T47D (cell line): Measurements from ENCODE around the gene COPZ2.
"Not testable (repeated sequence)": the region's sequence is repeated elsewhere in the genome, so short reads cannot be mapped to it uniquely, and the experiment has no call there.

Experiments
- DNase-seq, 2 experiments: peaks; one replicate each; pipeline versions ENCODE4 v3.0.0 to v3.0.0-alpha.2; 2011 to 2012; ENCODE audit warnings: low read depth in 1 of 2, low spot score in 1 of 2
- JUND ChIP-seq: IDR thresholded peaks from 2 replicates; pipeline ENCODE4 v1.6.1; 2012; ENCODE audit warnings: low read depth
- in situ Hi-C: cut with HindIII; loops from 2 replicates; pipeline ENCODE4 v1.10.0; 2016; ENCODE audit warnings: low sequenced_read_pairs, low pct_unique_long_range_greater_than_20kb

COPZ2 gene

DNA sequence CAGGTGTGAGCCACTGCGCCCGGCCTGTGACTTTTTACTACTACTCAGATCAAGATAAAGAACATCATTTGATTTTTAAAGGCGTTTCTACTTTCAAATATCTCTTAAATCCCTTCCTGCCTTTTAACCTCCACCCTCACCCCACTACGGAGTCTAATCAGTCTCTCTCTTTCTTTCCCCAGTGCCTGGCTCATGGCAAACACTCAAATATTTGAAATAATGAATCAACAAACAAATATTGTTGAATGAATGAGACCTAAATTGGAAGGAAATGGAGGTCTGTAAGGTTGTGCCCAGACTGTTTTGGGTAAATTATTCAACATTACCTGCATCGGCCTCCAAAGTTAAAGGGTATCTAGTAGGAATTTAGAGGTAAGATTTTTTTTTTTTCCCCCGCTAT, 14.7 kb downstream of the COPZ2 start:
- in situ Hi-C loops = no loop called here
- no peak for TF ChIP-seq JUND
- DNase-seq = no peak

DNA sequence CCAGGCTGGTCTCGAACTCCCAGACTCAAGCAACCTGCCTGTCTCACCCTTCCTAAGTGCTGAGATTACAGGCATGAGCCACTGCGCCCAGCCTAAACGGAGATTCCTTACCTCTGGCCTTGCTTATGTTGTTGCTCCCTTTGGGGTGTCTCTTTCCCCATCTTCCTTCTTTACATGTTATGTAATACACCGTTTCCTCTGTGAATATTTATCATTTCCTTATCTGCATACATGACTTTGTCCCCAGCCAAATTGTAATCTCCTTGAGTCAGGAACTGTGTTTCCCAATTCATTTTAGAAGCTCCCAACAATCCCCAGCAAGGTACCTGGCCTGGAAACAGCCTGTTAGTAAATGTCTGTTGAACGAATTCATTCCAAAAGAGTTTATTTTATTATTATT, 15.7 kb downstream of the COPZ2 start:
- no peak for DNase-seq
- in situ Hi-C loops = no loop called here
- no peak for TF ChIP-seq JUND

DNA sequence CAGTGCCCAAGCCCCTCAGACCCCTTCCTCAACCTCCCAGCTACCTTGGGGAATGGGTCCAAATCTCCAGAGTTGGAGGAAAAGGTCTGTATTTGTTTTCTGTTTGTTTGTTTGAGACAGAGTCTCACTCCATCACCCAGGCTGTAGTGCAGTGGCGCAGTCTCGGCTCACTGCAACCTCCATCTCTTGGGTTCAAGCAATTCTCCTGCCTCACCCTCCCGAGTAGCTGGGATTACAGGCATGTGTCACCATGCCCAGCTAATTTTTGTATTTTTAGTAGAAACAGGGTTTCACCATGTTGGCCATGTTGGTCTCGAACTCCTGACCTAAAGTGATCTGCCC, 19.8 kb downstream of the COPZ2 start:
- in situ Hi-C loops = not testable (repeated sequence)

DNA sequence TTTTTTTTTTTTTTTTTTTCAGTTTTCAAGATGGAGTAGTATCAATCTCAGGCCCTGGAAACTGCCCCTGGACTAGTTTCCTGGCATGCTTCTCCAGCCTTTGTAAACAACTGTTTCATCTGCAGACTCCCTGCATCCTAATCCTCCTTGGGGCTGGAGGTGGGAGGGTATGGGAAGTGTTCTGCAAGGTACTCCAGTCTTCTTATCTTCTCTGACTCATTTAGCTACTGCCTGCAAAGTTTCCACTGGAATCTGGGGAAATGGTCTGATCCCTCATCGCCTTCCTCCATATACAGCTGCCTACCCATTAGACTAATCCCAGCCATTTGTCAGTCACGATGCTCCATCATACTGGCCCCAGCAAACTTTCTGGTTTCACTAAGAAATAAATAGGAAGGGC, 21.5 kb downstream of the COPZ2 start:
- no peak for DNase-seq
- TF ChIP-seq JUND = no peak
- in situ Hi-C loops = no loop called here

More for the DNA sequence above, 19.8 kb downstream of the COPZ2 start:
- DNase-seq = not testable (repeated sequence)

DNA sequence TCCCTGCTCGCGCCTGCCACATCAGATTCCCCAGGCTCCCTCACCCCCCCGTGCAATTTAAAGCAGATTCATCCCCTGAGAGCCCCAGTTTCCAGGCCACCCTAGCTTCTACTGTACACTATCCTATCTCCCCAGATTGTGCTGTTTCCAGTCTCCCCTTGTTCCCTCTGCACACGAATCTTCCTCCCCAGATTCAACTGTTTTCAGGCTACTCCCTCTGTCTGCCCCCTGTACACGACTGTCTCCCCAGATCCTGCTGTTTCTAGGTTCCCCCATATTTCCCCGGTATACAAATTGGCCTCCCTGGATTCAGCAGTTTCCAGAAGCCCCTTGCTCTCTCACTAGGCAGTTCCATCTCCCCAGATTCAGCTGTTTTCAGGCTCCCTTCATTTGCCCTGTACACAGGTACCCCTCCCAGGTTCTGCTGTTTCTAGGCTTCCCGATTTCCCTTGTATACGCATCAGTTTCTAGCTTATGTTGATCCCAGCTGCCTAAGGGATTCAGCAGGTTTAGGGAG, 22.9 kb downstream of the COPZ2 start:
- no peak for DNase-seq
- TF ChIP-seq JUND = no peak
- in situ Hi-C loops = no loop called here

DNA sequence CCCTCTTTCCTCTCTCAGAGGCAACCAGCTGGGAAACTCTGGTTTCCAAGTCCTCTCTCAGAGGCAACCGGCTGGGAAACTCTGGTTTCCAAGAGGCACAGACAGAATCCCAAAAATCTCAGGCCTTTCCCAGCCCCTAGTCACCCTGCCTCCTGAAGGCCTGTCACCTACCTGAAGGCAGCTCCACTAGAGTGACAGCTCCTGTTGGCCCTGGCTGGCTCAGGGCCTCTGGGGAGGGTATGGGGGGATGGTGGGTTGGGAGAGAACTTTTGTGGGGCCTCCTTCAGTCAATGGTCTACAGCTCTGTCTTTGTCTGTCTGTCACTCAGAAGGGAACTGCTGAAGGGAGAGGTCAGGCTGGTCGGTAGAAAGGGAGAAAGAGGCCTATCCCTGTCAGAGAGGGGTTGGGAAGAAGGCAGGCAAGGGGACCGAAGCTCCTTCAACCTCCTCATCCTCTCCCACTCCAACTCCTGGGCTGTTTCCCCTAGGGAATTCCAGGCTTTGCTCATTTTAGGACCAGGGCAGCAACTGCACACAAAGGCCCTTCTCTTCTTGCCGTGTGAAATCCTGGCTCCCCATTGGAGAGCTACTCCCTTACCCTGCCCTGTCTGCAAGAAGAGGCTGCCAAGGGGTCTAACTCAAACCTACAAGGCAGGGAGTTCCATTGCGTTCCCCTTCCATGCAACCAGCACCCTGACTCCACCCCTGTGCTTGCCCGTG, 23.6 kb downstream of the COPZ2 start:
- no peak for DNase-seq
- in situ Hi-C loops = no loop called here
- TF ChIP-seq JUND = no peak

DNA sequence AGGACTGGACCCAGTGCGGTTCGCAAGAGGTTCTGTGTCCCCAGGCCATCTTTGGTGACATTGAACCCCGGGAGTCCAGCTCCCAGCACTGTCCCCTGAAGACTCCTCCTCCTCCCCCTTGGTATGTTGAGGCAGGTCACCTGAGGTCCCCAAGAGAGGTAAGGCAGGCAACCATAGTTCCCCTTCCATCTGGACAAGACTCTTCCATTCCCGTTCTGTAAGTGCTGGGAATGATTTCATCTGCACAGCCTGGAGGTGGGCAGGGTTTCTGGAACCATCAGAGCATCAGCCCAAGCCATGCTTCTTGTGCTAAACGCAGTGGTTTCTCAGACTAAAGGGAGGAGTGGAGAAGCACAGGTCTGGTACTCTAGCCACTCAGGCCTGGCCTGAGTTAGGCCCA, 24.9 kb downstream of the COPZ2 start:
- in situ Hi-C loops = no loop called here
- no peak for TF ChIP-seq JUND
- DNase-seq = no peak

DNA sequence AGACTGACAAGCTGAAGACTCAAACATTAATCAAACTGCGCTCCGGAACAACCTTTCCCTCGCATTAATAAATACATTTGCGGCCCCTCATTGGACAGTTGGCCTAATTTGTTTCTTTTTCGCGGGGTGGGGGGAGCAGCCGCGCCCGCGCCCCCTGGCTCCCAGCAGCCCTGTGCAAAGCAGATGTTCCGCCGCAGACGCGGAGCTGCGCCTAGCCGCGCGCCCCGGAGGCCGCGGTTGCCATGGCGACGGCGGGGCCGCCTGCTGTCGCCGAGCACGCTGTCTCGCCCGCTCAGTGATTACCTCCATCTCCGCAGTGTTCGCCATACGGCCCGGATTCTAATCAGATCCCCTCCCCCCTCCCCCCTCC, 25.5 kb downstream of the COPZ2 start:
- TF ChIP-seq JUND = no peak
- in situ Hi-C loops = no loop called here
- DNase-seq = no peak

DNA sequence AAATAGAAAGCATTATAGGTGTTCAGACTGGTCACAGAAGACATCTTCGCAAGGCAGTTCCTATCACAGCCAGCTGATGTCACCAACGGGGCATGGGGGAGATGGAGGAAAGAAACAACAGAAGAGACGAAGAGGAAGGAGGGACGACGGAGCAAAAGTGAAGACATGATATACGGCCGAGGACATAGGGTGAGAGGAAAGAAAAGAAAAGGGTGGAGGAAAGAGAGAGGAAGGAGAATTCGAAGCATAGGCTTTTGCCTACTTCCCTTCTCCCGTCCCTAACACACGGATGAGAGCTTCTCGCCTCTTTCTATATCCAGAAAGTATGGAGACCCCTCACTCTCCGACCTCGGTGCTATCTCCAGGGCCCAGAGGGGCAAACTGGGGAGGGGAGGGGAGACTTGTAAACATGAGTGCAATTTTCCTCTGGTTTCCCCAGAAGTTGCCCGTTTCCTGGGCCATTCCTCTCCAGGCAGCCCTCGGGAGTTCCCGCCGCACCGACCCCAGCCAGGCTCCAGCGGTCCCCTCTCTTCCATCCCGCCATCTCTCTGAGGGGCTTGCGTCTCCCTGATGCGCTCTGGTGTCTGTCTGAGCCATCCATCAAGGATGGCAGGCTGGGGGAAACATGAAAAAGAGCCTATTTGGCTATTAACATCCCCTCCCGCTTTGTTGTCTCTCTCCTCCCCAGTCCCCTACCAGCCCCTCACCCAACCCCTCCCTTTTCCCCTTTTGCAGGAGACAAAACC, 26.0 kb downstream of the COPZ2 start:
- DNase-seq = peak; percentile 79 to 80
- in situ Hi-C loops = no loop called here
- no peak for TF ChIP-seq JUND

DNA sequence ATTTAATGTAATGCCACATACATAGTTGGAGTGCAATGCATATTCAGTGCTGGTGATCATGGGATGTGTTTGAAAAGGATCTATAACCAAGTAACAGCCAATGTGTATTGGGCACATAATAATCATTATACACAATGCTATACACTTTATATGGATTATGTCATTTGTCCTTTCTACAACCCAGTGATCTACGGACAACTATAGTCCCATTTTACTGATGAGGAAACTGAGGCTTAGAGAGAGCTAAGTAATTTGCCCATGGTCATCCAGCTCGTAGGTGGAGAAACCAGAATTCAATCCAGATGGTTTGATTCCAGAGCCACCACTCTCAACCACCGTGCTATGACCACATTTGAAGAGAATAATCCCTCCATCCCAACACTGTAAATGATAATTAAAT, 27.4 kb downstream of the COPZ2 start:
- no peak for TF ChIP-seq JUND
- in situ Hi-C loops = no loop called here
- DNase-seq = no peak

DNA sequence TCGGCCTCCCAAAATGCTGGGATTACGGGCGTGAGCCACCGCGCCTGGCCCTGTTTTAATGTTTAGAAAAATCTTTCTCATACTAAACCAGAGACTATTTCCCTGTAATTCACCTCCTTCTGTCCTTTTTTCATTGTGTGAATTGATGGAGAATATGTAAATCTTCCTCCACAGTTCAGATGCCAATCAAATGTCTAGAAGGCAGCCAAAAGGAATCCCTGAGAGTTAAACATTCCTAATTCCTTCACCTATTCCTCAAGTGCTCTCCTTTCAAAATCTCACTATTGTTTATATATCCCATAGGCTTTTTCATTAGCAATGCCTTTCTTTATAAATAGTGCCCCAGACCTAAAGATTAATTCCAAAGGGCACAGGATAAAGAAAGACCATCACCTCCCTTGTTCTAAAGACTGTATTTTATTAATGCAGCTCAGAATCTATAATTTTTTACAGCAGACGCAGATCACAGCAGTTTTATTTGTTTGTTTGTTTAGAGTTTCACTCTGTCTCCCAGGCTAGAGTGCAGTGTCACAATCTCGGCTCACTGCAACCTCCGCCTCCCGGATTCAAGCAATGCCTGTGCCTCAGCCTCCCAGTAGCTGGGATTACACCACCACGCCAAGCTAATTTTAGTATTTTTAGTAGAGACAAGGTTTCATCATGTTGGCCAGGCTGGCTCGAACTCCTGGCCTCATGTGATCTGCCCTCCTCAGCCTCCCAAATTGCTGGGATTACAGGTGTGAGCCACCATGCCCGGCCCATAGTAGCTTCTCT, 30.5 kb downstream of the COPZ2 start:
- no peak for TF ChIP-seq JUND
- DNase-seq = no peak
- in situ Hi-C loops = no loop called here

DNA sequence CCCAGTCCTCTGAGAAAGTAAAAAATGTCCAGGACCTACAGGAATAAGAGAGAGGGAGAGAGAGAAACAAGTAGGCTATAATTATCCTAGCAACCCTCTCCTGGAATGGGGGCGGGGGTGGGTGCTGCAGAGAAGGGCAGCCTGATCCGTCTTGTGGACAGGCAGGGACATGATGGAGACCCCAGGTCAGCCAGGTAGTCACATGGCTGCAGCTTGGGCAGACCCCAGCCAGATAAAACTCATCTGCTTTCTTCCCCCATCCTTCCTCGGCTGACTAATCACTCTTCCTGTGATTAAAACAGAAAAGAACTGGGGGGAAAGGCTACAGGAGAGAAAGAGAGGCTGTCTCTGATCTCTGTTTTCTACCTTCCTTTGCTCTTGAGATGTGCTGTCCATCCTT, 32.6 kb downstream of the COPZ2 start:
- DNase-seq = no peak
- no peak for TF ChIP-seq JUND
- in situ Hi-C loops = no loop called here

DNA sequence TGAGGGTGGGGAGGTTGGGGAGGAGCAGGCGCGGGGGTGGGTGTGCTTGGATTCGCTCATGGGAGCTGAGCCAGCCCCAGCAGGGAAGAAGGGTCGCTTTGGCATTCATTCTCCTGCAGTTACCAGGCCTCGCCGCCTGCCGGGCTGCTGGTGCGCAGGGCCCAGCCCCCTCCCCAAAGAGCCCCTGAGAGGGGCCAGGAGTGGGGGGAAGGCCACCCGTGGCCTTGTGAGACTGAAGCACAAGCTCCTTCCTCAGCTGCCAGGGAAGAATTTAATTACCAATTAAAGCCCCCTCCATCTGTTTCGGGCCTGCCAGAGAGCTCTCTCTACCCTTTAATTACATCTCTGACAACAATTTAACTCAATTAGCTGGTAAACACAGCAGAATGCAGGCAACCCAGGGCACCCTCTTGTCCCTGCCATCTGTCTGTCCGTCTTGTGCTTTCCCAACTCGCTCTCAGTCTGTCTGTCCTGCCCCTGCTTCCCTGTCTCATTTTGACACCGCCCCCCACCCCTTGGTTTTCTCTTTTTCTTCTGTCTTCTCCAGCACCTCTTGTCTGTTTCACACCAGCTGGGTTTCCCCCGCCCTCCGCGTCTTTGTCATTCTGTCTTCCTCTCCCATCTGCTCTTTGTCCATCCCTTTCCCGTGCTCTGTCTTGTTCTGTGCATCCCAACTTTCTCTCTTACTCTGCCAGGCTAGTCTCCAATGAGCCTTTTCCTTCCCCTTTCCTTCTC, 34.0 kb downstream of the COPZ2 start:
- in situ Hi-C loops = no loop called here
- no peak for TF ChIP-seq JUND
- DNase-seq = no peak
